ENCODE data around the gene USP15. TPM values are rescaled to one million over a fixed set of nuclear protein-coding genes. Genes with fewer than 3 reads are reported as not detected.
"Not testable (repeated sequence)": the region's sequence is repeated elsewhere in the genome, so short reads cannot be mapped to it uniquely, and the experiment has no call there.

USP15 gene
- total RNA-seq, 1 experiment from 2014 or later = 35.3 TPM

DNA sequence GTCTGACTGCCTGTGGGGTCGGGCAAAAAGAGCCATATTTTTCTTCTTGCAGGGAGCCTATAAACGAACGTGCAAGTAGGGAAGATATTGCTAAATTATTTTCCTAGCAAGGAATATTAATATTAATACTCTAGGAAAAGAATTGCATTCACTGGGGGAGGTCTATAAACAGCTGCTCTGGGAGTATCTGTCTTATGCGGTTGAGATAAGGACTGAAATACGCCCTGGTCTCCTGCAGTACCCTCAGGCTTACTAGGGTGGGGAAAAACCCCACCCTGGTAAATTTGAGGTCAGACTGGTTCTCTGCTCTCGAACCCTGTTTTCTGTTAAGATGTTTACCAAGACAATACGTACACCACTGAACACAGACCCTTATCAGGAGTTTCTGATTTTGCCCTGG is 203.0 kb downstream of the USP15 start:
- not testable (repeated sequence) for H4K5ac ChIP-seq (ENCODE audit: insufficient read length, low read depth, low read length); H3K23ac ChIP-seq (ENCODE audit: insufficient read length, low read depth, low read length); H3K4me3 Mint-ChIP-seq; H3K4me2 ChIP-seq (ENCODE audit: insufficient read depth, insufficient read length, low read length); H3K36me3 Mint-ChIP-seq (ENCODE audit: insufficient read depth in 1 of 3, low read depth in 3 of 3); H3K4me1 ChIP-seq (ENCODE audit: insufficient read depth, low read length); H2BK120ac ChIP-seq (ENCODE audit: low read depth, low read length, poor library complexity, severe bottlenecking); H3K4ac ChIP-seq (ENCODE audit: low read depth, low read length); H3K79me2 ChIP-seq (ENCODE audit: insufficient read depth, low read length); H2BK15ac ChIP-seq (ENCODE audit: low read depth, low read length); H3K9me3 ChIP-seq (ENCODE audit: control insufficient read depth, low read depth, low read length); H3K27ac Mint-ChIP-seq; H3K23me2 ChIP-seq (ENCODE audit: insufficient read length, low read depth, low read length, poor library complexity, severe bottlenecking); H2BK5ac ChIP-seq (ENCODE audit: insufficient read length, low read length); H3K56ac ChIP-seq (ENCODE audit: insufficient read length, low read depth, low read length); DNase-seq; H3K79me1 ChIP-seq (ENCODE audit: insufficient read depth, low read depth, low read length, poor library complexity, severe bottlenecking); H2AFZ ChIP-seq (ENCODE audit: low read length); H3K27me3 ChIP-seq (ENCODE audit: insufficient read depth, low read length); H3T11ph ChIP-seq (ENCODE audit: low read length); H3K18ac ChIP-seq (ENCODE audit: insufficient read length, low read depth, low read length); H2BK12ac ChIP-seq (ENCODE audit: insufficient read length, low read depth, low read length); H3K27me3 Mint-ChIP-seq (ENCODE audit: low read depth); H2BK20ac ChIP-seq (ENCODE audit: low read depth, low read length, poor library complexity, severe bottlenecking); H3K27ac ChIP-seq (ENCODE audit: insufficient read length, low read depth, low read length); H4K91ac ChIP-seq (ENCODE audit: insufficient read length, low read depth, low read length); H3K9ac ChIP-seq (ENCODE audit: extremely low read depth, insufficient read length, low read length); H2AK5ac ChIP-seq (ENCODE audit: insufficient read length, low read length); H4K8ac ChIP-seq (replicated peaks; ENCODE audit: insufficient read length, low read depth, low read length); H3K14ac ChIP-seq (ENCODE audit: insufficient read depth, low read length); H4K20me1 ChIP-seq (ENCODE audit: control insufficient read depth, insufficient read depth, insufficient read length)
- peaks cover 19 to 22% of the 10 kb centered on the region in 2 experiments for H3K9me3 Mint-ChIP-seq
- no CpG with 5 or more reads among the region's 7 CpGs for WGBS (ENCODE audit: extremely low coverage, insufficient read length, low lambda C conversion rate)
- peaks cover 10 to 13% of the 10 kb centered on the region in 2 experiments for H3K4me1 Mint-ChIP-seq

Other genes starting within 250 kb of the USP15 start
- gene MON2, start 206.4 kb downstream of the USP15 start, total RNA-seq (2021) = 21.9 and 22.3 TPM in 2 replicates